ENCODE results near the gene HMX1.
A peak's percentile ranks its signal among the peaks of the same experiment; 100 is the strongest.

Gene HMX1

GRCh38 chr4:8867624-8868320 is 3.9 kb downstream of the HMX1 start:
- no peak for DNase-seq

DNA sequence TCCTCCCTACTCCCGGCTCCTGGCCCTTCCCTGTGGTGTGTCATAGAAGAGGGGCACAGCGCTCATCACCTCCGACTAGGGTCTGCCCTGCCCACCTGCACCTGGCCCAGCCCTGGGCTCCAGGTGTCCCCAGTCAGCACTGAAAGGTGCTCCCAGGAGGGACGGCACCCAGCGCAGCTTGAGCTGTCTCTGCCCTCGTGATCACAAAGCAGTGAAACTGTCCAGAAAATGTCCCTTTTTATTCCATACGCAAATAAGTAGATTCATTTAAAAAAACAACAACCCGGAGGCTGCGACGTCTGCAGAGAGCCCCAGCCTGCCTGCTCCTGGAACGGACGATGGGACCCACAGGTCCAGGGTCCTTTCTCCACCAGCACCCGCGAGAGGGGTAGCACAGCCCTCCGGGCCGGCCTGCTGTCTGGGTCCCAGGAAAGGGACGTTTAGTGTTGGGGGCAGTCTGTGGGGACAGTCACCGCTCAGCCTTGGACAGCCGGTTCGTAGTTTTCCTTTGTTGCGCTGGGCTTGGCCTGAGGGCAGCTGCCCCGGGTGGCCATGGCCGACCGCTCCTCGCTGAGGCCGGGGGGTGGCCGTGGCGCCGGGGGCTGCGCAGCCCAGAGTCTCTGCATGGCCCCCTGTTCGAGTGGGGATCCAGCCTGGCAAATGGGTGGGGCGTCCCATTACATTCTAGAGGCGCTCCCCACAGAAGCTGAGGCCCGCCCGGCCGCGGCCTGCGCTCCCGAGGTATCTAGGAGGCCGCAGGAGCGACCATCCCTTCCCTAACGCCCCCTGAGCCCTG is 4.6 kb downstream of the HMX1 start:
- no peak for DNase-seq

- no peak for DNase-seq
Measured at GRCh38 chr4:8866421-8866820, 5.2 kb downstream of the HMX1 start.

- no peak for DNase-seq
Measured at GRCh38 chr4:8865681-8866310, 5.8 kb downstream of the HMX1 start.

- DNase-seq: no peak
Measured at GRCh38 chr4:8864912-8865680, 6.5 kb downstream of the HMX1 start.

GRCh38 chr4:8863686-8864682 is 7.7 kb downstream of the HMX1 start:
- no peak for DNase-seq

DNA sequence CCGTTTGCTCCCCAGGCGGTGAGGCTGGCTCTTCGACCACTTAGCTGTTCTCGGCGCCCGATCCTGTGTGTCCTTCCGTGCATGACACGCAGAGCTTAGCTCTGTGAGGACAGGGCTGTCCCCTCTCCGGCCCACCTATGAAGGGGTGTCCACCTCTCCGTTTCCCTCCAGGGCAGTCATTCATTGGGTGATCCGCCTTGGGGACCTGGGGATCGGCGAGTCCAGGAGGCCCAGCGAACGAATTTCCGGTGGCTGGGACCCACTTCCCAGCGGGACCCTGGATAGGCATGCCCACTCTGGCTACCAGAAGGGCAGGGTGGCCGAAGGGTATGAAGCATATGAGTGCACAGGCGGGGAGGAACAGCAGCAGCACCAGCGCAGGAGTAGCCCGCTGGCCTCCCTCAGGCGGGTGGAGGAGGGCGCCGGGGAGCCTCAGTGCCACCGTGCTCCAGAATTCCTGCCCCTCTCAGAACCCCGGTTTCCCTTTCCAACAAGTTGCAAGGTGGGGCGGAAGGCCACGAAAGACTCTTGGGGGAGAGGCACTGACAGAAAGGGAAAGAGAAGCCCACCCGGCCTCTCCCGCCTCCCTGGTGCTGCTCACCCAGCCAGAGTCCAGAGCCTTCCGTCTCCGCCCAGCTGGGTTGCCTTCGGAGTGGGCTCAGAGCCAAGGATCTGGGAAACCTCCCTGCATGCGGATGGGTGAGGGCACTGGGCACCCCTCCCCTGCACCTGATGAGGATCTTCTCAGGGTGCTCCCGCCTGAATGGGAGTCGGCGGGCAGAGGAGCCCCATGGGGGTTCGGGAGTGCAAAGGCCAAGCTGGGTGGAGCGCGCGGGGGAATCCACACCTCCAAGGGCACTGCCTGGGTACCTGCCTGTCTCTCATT is 8.6 kb downstream of the HMX1 start:
- no peak for DNase-seq

DNA sequence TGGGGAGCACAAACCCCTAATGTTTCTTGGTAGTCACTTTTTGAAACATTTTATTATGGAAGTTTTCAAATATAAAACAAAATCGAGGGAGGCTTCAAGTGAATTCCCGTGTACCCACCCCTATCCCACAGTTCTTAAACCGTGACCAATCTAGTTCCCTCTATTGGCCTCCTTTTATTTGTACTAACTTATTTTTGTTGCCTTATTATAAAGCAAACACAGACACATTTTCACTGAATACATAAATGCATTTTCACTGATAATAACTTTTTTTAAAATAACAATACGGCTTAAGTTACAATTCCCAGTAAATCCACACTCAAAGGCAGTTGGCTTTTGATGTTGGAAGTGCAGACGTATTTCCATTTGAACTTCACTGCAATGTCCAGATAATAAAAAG is 9.3 kb downstream of the HMX1 start:
- DNase-seq: no peak

- peak; percentile 17 for DNase-seq
Measured at GRCh38 chr4:8861576-8862295, 9.9 kb downstream of the HMX1 start.

DNA sequence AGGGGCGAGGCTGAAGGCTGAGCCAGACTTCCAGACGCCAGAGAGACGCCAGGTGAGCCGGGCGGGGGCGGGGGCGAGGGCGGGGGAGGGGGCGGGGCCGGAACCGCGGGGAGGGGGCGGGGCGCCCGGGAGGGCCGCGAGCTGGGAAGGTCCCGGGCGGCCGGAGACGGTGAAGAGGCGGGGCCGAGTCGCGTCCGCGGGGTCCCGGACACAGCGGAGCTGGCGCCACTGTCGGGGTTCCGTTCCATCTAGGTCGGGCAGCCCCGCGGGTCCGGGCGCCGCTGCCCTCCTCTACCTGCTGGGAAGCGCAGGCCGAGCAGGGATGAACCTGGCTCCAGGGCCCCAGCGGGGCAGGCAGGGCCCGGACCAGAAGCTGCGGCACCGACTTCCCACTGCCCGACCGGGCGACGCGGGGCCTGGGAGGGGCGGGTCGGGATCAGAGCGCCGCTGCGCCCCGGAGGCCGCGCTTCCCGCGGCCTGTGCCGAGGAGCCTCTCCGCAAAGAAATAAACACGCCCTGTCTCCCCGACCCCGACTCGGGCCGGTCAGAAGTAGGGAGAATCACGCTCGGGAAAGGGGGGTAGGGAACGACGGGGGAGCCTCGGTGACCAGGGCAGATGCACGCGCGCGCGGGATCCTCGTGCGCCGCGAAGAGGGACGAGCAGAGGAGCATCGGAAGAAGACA is 10.6 kb downstream of the HMX1 start:
- peak; percentile 18 for DNase-seq

GRCh38 chr4:8860096-8860891 is 11.3 kb downstream of the HMX1 start:
- DNase-seq: peak; percentile 29

DNA sequence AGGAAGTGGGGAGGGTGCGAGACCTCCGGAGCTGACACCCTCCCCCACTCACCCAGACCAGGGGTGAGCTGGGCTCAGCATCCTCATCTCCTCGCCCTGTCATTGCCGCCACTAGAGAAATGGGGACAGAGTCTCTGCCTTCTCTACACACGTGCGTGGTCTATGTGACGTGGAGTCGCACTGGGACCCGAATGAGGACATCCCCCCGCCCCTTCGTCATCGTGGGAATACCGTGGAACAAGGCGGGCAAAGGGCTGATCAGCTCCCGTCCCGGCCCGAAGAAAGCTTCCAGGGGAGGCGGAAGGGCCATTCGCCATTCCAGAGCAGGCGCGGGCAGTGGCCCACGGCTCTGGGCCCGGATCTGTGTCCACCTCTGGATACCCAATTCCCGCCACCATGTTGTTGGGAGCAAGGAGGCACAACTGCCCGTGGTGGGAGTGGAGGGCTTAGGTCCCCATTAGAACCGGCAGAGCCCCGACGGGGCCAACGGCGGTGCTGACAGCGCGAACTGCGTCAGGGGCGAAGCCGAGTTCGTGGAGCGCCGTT is 12.0 kb downstream of the HMX1 start:
- peak; percentile 38 for DNase-seq

DNA sequence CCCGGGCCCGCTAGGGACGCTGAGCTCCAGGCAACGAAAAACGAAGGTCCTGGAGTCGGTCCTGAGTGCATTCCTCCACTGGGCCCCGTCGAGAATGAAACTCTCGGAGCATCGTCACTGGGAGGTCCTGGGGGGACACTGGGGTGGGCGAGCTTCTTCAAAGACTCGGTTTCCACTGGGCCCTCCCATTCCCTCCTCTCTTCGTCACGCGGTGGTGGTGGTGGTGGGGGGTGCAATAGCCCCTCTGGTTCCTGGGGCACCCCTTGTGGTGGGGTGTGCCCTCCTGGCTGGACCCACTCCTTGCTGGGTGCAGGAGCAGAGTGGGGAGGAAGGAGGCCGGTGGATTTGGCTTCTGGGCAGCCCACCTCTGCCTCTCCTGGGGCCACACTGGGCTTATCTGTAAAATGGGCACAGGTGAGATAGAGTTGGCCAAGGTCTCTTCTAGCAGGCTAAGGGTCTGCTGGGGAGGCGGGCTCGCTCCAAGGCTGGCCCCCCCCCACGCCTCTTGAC is 12.9 kb downstream of the HMX1 start:
- no peak for DNase-seq

- DNase-seq: no peak
Measured at GRCh38 chr4:8857766-8858700, 13.6 kb downstream of the HMX1 start.

- DNase-seq: no peak
Measured at GRCh38 chr4:8856835-8857621, 14.6 kb downstream of the HMX1 start.

DNA sequence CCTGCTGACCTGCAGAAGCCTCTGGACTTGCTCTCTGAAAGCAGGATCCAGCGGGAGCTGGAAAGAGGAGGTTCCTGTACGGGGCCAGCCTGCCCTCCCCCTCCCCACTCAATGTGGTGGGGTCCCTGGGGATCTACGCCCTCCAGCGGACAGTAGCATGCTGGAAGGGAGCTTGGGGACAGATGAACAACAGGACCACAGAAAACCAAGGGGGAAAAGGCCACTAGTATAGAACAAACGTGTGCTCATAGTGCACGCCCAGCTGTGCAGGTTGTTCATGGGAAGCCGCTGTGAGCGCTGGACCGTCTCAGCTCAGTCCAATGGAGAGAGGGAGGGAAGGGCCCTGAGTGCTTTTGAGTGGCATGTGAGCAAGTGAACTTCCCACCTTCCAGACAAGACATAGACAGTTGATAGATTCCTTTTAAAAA is 15.8 kb downstream of the HMX1 start:
- DNase-seq: no peak
